Hindlimb muscle (tissue), 1 donor: ENCODE measurements around the gene PXMP2. TPM values are rescaled to one million over a fixed set of nuclear protein-coding genes. Genes with fewer than 3 reads are reported as not detected.

Experiments used
- DNase-seq: peaks from one replicate; pipeline ENCODE4 v3.0.0-alpha.2; 2013
- polyA plus RNA-seq: library from polyadenylated mRNA; unstranded; fragments of 120-200 nt; gene quantifications from one replicate; pipeline ENCODE4 v1.2.1, GENCODE V29; 2013; ENCODE audit not compliant: insufficient read length

The PXMP2 gene
- polyA plus RNA-seq, 1 donor, result 18.2 TPM

DNA sequence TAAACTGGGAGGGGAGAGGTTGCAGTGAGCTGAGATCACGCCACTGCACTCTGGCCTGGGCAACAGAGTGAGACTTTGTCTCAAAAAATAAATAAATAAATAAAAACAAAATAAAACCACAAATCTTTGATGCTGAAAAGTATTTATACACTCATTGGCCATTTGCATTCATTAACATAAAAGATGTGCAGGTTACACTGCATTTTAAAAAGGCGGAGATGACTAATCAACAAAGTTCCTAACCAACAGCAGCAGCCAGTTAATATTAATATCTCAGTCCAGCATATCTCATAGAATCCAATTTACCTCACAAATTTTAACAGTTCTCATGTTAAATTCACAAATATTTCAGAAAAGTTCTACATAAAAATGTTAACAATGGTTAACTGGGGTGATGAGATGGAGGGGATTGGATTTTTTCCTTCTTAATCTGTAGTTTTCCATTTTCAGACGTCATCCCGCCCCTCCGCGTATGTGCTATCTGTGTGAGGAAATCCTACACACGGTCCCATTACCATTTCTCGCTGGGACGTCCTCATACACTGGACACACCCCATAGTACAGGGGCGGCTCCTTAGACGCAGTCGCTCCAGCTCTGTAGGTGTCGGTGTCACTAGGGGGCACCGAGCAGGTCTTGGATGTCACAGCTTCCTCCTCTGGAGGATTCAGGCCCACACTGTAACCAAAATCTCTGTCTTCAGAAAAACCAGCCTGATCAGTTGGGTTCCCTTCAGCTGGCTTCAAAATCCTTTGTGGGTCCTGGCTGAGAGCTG, 67.0 kb downstream of the PXMP2 start:
- DNase-seq, result no peak

Other genes starting within 250 kb of the PXMP2 start
- gene FBRSL1, start 197.4 kb upstream of the PXMP2 start, polyA plus RNA-seq, result 58.3 TPM
- not detected for gene LRCOL1, start 77.0 kb upstream of the PXMP2 start, polyA plus RNA-seq
- not detected for gene P2RX2, start 68.8 kb upstream of the PXMP2 start, polyA plus RNA-seq
- 31.9 TPM for gene POLE, start 245 bp upstream of the PXMP2 start, polyA plus RNA-seq
- 21.7 TPM for gene PGAM5, start 23.3 kb downstream of the PXMP2 start, polyA plus RNA-seq
- 46.4 TPM for gene ANKLE2, start 74.2 kb downstream of the PXMP2 start, polyA plus RNA-seq
- 48.8 TPM for gene GOLGA3, start 141.3 kb downstream of the PXMP2 start, polyA plus RNA-seq
- 20.0 TPM for gene CHFR, start 200.0 kb downstream of the PXMP2 start, polyA plus RNA-seq